Body of pancreas (tissue), 4 donors: Measurements from ENCODE around the gene ENO2.

ENCODE experiments used
- POLR2A ChIP-seq, 3 donors: fragments of 450-650 bp; IDR thresholded peaks; one replicate each; pipeline ENCODE4 v1.6.1; 2016; ENCODE audit warnings: antibody characterized with exemption in 3 of 3, mild to moderate bottlenecking in 2 of 3
- TF ChIP-seq, protein P1 (sequence below), 7 experiments: fragments of 450-650 bp in 4 of 7; fragments of 200-600 bp in 3 of 7; sonication (generic) in 3 of 7; IDR thresholded peaks; one replicate each; pipeline ENCODE4 v1.5.1; 2016 to 2019; ENCODE audit warnings: antibody characterized with exemption in 7 of 7

DNA sequence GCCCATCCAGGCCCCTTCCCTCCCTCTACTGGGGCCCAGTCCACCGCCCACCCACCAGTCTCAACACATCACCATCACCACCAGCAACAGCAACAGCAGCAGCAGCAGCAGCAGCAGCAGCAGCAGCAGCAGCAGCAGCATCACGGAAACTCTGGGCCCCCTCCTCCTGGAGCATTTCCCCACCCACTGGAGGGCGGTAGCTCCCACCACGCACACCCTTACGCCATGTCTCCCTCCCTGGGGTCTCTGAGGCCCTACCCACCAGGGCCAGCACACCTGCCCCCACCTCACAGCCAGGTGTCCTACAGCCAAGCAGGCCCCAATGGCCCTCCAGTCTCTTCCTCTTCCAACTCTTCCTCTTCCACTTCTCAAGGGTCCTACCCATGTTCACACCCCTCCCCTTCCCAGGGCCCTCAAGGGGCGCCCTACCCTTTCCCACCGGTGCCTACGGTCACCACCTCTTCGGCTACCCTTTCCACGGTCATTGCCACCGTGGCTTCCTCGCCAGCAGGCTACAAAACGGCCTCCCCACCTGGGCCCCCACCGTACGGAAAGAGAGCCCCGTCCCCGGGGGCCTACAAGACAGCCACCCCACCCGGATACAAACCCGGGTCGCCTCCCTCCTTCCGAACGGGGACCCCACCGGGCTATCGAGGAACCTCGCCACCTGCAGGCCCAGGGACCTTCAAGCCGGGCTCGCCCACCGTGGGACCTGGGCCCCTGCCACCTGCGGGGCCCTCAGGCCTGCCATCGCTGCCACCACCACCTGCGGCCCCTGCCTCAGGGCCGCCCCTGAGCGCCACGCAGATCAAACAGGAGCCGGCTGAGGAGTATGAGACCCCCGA lies 22.5 kb downstream of the ENO2 start:
- TF ChIP-seq, protein P1, sequence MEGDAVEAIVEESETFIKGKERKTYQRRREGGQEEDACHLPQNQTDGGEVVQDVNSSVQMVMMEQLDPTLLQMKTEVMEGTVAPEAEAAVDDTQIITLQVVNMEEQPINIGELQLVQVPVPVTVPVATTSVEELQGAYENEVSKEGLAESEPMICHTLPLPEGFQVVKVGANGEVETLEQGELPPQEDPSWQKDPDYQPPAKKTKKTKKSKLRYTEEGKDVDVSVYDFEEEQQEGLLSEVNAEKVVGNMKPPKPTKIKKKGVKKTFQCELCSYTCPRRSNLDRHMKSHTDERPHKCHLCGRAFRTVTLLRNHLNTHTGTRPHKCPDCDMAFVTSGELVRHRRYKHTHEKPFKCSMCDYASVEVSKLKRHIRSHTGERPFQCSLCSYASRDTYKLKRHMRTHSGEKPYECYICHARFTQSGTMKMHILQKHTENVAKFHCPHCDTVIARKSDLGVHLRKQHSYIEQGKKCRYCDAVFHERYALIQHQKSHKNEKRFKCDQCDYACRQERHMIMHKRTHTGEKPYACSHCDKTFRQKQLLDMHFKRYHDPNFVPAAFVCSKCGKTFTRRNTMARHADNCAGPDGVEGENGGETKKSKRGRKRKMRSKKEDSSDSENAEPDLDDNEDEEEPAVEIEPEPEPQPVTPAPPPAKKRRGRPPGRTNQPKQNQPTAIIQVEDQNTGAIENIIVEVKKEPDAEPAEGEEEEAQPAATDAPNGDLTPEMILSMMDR (IDR thresholded peaks at IDR 0.05) = no peak
- TF ChIP-seq POLR2A (IDR thresholded peaks at IDR 0.05) = no peak
